Neural progenitor cell (in vitro differentiated cells): Measurements from ENCODE around the gene PRDM9.
"Not testable (repeated sequence)": the region's sequence is repeated elsewhere in the genome, so short reads cannot be mapped to it uniquely, and the experiment has no call there.

Experiments used
- EZH2 ChIP-seq: fragments of 200-600 bp; sonication (generic); IDR thresholded peaks from 2 replicates; pipeline ENCODE4 v1.6.1; 2017; ENCODE audit warnings: antibody characterized with exemption, mild to moderate bottlenecking, moderate library complexity
- TF ChIP-seq, protein P1 (sequence below): fragments of 200-600 bp; sonication (generic); IDR thresholded peaks from 2 replicates; pipeline ENCODE4 v1.5.1; 2017; ENCODE audit warnings: antibody characterized with exemption, mild to moderate bottlenecking

DNA sequence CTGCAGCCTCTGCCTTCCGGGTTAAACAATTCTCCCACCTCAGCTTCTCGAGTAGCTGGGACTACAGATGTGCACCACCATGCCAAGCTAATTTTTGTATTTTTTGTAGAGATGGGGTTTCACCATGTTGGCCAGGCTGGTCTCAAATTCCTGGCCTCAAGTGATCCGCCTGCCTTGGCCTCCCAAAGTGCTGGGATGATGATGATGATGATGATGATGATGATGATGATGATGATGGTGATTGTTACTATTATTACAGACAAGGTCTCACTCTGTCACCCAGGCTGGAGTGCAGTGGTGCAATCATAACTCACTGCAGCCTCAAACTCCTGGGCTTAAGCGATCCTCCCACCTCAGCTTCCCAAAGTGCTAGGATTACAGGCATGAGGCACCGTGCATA lies 3.0 kb downstream of the PRDM9 start:
- TF ChIP-seq, protein P1, sequence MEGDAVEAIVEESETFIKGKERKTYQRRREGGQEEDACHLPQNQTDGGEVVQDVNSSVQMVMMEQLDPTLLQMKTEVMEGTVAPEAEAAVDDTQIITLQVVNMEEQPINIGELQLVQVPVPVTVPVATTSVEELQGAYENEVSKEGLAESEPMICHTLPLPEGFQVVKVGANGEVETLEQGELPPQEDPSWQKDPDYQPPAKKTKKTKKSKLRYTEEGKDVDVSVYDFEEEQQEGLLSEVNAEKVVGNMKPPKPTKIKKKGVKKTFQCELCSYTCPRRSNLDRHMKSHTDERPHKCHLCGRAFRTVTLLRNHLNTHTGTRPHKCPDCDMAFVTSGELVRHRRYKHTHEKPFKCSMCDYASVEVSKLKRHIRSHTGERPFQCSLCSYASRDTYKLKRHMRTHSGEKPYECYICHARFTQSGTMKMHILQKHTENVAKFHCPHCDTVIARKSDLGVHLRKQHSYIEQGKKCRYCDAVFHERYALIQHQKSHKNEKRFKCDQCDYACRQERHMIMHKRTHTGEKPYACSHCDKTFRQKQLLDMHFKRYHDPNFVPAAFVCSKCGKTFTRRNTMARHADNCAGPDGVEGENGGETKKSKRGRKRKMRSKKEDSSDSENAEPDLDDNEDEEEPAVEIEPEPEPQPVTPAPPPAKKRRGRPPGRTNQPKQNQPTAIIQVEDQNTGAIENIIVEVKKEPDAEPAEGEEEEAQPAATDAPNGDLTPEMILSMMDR: not testable (repeated sequence)
- not testable (repeated sequence) for TF ChIP-seq EZH2
